Fibroblast of skin of left biceps (primary cell): Measurements from ENCODE around the gene HSPA5.
"Not testable (repeated sequence)": the region's sequence is repeated elsewhere in the genome, so short reads cannot be mapped to it uniquely, and the experiment has no call there.

Experiments used
- DNase-seq, 2 experiments: peaks; one replicate each; pipeline ENCODE4 v3.0.0-alpha.2; 2013; ENCODE audit warnings: low read depth in 2 of 2

Gene HSPA5

GRCh38 chr9:125241000-125241862 is at the start of gene HSPA5:
Gene HSPA5 (minus strand): TSS chr9:125241343. CDS start chr9:125241126, 217 bp downstream.
- DNase-seq: peak; percentile 99 to 100

GRCh38 chr9:125286935-125287433 is 45.8 kb upstream of the HSPA5 start:
- not testable (repeated sequence) for DNase-seq

GRCh38 chr9:125284855-125285254 is 43.7 kb upstream of the HSPA5 start:
- no peak for DNase-seq

GRCh38 chr9:125280945-125281344 is 39.8 kb upstream of the HSPA5 start:
- DNase-seq: no peak

DNA sequence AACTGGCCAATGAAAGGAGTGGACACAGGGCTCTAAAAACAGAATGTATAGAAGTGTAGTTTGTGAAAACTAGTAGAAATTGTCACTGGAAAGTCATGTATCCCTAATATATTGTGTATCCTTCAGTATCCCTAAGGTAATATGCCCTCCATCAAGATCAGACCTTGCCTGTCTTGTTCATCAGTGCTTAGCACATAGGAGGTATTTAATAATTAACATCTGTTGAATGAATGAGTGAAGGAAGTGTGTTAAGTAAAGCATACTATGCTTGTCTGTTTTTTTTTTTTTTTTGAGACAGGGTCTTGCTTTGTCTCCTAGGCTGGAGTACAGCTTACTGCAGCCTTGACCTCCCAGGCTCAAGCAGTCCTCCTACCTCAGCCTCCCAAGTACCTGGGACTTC is 36.3 kb upstream of the HSPA5 start:
- no peak for DNase-seq

GRCh38 chr9:125276771-125277170 is 35.6 kb upstream of the HSPA5 start:
- DNase-seq: no peak

DNA sequence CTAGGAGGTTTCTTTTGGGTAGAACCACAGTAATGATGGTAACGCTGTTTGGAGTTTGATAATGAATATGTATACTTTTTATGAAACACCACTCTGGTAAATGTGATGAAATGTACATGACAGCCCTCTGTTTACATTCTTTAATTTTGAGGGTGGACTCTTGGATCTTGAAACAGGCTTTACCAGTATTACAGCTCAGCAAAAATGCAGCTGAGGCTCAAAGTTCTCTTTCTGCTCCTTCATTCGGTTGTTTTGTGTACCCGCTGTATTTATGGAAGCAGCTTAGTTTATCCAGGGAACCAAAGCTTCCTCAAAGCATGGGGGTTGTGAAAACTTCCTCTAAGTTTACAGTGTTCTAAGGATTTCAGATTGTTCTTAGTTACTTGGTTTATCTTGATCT is 31.6 kb upstream of the HSPA5 start:
- no peak for DNase-seq

DNA sequence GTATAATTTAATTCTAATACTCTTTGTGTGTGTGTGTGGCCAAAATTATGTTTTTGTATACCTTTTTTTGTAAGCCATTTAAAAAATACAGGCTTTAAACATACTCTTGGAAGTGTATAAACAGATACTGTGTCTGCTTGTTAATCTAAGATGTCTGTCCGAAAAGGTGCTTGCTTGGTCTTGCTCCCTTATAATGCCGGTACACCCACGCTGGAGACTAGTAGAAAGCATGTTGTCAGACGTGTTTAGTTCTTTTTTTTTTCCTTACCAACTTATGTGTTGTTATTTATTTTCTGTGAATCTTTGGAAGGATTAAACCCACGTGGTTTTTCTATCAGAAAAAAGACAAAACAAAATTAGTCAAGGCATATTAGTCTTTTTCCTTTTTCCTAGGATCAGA is 29.9 kb upstream of the HSPA5 start:
- DNase-seq: no peak

DNA sequence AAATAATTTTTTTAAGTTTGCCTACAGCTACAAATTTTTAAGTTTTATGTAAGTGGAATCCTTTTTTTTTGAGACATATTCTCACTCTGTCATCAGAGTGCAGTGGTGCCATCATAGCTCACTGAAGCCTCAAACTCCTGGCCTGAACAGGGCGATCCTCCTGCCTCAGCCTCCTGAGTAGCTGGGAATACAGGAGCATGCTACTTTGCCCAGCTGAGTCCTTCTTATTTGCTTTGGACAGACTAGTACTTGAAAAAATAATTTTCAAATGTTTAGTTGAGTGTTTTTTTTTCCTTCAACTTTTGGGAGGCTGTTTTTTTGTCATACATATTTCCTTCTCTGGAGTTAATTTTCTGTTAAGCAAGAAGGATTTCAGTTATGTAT is 27.9 kb upstream of the HSPA5 start:
- no peak for DNase-seq

- DNase-seq: no peak
These were observed 27.4 kb upstream of the HSPA5 start for GRCh38 chr9:125268394-125269013.

GRCh38 chr9:125264068-125264467 is 22.9 kb upstream of the HSPA5 start:
- DNase-seq: not testable (repeated sequence)

DNA sequence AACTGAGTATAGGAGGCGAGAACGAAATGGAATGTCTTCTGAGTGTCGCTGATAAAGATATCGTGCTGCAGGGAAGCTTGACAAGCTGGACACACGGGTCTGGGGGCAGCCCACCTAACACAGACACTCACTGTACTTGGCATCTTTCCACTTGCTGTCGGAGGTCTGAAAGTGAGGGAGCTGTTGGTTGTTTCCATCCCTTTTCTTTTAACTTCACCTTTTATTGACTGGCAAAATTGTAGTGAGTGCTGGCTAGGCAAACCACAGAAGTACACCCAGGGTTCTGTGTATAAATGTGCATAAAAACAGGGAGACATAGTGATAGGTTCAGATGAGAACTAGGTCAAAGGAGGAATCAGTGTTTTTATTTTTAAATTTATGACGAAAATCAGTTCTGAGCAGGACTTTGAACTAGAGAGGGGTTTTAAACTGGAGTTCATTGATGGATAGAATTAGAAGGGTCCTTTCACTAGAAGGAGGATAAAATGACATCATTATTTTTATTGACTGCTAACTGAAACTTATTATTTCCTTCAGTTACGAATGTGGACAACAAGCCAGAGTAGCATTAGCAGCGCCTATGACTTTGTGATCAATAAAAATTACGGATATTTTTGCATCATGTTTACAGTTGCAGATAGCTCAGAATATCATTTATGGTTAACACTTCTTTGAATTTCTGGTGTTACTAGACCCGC is 21.3 kb upstream of the HSPA5 start:
- DNase-seq: no peak

DNA sequence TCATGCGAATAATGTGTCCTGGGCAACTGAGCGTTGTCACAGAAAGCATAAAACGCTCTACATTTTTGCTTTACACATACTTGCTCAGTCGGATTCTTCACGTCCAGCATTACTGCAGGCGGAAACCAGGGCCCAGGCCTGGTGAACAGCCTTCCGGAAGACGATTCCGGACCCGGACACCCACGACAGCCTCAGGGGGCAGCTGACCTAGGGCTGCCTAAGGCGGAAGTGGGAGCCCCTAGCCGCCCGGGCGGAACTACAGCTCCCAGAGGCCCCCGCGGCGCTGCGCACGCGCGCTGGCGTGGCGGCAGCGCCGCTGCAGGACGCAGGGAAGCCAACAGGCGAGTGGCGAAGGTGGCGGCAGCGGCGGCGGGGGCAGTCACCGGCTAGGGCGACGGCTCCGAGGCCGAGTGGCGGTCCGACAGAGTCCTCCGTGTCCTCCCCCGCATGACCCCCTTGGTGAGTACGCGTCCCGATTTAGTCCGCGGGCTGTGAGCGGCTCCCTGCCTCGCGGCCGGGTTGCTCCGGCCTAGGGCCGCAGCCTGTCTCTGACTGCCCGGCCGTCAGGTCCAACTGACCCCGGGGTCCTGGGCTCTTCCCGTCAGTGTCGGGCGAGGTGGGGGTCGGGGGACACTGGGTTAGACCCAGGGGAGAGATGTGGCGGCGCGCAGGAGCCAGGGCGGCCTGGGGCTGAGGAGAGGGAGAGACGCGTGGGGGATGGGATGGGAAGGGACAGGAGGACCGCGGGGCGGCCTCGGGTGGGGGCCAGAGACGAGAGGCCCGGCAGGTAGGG is 20.6 kb upstream of the HSPA5 start, which contains the start of gene GAPVD1:
TSS of gene GAPVD1 (plus strand) at position 326 of the 793 bp plus-strand sequence. CDS start 37,096 bp downstream, outside the sequence.
- DNase-seq: peak; percentile 53 to 62

DNA sequence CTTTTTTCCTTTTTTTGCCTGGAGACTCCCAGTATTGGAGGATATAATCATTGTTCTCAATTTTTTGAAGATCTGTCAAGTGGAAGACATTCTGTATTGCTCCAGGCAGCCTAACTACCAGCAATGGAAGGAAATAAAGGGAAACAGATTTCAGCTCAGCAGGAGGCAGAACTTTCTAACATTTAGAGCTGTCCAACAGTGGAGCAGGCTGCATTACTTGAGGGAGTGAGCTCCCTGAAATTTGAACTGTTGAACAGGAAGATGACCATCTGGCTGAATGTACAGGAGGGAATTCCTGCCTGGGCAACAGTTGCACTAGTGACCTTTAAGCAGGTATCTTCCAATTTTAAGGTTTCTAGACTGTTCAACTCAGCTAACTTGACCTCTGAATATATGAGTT is 19.4 kb upstream of the HSPA5 start:
- no peak for DNase-seq

GRCh38 chr9:125258832-125259534 is 17.8 kb upstream of the HSPA5 start:
- no peak for DNase-seq

GRCh38 chr9:125258160-125258785 is 17.1 kb upstream of the HSPA5 start:
- DNase-seq: no peak

DNA sequence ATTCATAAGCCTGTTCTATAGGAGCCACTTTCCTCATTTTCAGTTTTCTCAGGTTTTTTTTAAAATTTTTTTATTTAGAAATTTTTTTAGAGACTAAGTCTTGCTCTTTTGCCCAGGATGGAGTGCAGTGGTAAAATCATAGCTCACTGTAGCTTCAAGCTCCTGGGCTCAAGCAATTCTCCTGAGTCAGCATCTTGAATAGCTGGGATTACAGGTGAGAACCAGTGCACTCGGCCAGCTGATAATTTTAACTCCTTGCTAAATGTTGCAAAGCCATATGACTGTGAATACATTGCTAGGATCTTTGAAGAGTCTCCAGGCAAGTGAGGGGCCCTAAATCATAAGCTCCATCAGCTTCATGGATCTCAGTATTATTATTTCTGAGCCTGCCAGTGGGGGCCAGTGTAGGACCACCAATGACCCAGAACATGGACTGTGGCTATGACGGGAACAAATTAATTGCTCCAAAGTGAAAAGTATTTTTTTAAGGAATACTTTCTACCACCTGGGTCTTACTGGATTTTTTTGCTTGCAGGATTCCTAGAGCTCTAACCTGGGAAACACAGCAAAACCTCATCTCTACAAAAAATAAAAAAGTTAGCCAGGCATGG is 14.7 kb upstream of the HSPA5 start:
- DNase-seq: no peak

DNA sequence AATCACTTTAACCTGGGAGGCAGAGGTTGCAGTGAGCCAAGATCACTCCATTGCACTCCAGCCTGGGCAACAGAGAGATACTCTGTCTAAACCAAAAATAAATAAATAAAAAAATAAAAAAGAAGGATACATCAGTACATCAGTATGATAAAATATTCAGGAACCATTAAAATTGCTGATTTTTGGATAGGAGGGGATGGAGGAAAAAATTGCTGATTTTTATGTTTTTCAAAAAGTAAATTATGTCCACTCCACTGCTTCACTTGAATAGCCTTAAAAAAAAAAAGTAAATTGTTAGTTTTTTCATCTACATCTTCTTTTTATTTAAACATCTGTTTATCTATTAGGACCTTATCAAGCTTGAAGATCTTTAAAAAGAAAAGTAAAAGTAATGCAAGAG is 13.1 kb upstream of the HSPA5 start:
- no peak for DNase-seq

GRCh38 chr9:125246261-125246667 is 5.1 kb upstream of the HSPA5 start:
- DNase-seq: no peak

DNA sequence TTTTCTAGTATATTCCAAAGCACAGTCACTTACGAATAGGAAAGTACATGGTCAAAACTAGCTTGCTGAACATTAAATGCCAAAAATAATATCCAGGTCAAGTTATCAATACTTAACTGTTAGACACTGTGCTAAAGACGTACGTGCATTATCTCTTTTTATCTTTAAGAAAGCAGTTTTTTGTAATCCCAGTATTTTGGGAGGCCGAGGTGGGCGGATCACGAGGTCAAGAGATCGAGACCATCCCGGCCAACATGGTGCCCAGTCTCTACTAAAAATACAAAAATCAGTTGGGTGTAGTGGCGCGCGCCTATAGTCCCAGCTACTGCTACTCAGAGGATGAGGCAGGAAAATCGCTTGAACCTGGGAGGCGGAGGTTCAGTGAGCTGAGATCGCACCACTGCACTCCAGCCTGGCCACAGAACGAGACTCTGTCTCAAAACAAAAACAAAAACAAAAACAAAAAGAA is 2.7 kb upstream of the HSPA5 start:
- DNase-seq: no peak
